NOMO-1 treated with DMSO at 0.1 percent for 48 hours (cell line): Measurements from ENCODE around the gene GAS7.

ENCODE experiments used
- DNase-seq: peaks from one replicate; lab custom pipeline; 2025; ENCODE audit not compliant: unreplicated experiment; lab: John Stamatoyannopoulos, UW

Gene GAS7

DNA sequence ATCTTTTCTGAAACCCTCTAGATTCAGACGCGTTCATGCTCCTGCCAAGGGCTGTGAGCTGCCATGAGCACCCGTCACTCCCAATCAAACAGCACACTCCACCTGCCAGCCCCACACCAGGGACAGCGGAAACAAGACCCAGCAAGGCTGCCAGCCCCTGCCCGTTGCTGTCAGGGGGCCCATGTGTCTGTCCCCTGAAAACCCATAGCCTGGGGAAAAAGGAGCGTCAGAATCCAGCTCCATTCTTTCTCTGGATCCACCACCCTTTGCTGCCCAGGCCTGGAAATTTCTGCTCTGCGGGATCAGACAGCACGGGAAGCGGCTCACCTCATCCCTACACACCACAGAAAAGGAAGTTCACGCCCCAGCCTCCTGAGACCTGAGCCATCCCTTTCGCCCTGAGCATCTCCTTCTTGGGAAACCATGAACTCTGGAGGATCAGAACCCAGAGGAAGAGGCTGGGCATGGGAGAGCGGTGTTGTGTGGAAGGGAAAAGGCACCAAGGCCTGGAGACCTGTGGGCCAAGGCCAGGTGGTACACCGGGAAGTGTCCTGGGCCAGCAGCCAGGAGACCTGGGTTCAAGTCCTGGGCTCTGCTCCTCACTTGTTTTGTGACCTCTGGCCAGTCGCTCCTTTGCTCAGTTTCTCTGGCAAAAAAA, 241.8 kb downstream of the GAS7 start:
- no peak for DNase-seq

DNA sequence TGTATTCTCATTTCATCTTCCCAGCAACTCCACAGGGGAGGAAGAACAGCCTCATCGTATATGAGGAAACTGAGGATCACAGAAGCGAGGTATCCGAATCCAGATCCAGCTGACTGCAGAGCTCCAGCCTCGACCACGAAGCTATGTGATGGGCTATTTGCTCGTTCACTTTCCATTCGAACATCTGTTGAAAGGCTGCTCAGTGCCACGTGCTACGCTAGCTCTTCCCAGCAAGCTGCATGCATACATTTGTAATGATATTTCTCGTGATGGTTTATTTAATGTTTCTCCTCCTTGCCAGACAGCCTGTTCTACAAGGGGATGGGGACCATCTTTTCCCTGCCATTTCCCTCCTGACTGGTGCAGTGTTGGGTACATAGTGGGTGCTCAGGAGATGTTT, 244.9 kb downstream of the GAS7 start:
- DNase-seq = no peak

- DNase-seq = no peak
These were observed 246.6 kb downstream of the GAS7 start for GRCh38 chr17:9951803-9952202.

- no peak for DNase-seq
These were observed 249.5 kb downstream of the GAS7 start for GRCh38 chr17:9948928-9949327.

DNA sequence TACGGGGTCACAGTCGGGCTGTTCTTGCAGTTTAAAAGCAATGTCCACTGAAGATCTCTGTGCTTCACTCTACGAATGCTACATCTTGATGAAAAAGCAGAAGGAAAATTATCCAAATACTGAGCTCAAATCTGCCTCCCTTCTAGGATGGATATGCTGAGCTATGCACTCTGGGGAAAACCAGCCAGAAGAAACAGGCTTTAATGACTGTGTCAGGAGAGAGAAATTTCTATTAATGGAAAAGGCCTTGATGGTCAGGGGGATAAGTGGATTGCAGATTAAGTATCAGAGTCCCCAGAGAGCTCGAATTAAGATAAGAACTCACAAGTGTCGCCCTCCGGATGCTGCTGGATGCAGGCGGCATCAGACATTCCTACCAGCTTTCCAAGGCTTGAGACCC, 253.7 kb downstream of the GAS7 start:
- DNase-seq = no peak

DNA sequence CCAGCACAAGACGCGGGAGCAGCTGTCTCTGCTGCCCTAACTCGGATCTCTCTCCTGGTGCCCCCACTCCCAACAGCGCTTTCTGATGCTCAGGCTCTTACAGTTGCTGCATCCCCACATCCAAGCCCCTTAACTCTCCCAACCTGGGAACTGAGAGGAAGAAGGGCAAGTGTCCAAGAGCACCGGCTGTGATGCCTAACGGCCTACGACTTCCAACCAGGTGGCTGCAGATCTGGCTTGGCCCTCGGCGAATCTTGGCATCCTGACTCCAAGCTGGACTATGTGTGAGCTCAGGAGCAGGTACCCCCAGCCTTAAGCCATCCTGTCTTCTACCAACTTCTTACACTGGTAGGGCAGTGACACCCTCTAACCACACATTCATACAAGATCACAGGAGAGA, 255.1 kb downstream of the GAS7 start:
- DNase-seq = no peak

DNA sequence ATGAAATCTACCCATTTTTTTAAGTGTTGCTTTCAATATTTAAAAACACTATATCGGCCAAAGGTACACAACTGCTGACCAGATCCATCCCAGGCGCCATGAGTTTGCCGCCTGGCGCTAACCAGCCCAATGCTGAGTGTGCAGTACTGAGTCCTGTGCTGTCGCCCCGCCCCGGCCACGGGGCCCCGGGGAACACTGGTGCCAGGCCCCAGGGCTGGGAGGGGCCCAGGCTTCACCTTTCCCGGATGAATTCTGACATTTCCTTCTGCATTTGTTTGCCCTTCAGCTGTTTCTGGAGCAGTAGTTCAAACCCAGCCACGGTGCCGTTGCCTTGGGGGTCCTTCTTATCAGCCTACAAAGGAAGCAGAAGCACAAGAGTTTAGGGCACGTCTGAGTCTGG, 255.5 kb downstream of the GAS7 start:
- DNase-seq = no peak

DNA sequence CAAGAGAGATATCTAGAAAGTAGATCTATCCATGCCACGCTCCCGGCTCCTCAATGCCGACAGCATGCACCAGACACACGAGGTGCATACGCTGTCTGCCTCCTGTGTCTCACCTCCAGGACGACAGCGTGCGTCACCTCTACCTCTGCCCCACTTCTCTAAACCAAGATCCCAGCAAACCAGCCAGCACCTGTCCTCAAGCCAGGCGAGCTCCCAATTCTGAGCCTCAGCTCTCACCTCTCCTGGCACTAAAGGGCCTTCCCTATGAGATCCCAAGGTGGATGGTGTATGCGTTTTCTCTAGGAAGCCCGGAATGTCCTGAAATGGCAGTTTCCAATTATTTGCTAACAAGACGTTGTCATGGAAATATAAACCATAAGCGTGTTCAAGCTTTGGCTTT, 257.1 kb downstream of the GAS7 start:
- no peak for DNase-seq

DNA sequence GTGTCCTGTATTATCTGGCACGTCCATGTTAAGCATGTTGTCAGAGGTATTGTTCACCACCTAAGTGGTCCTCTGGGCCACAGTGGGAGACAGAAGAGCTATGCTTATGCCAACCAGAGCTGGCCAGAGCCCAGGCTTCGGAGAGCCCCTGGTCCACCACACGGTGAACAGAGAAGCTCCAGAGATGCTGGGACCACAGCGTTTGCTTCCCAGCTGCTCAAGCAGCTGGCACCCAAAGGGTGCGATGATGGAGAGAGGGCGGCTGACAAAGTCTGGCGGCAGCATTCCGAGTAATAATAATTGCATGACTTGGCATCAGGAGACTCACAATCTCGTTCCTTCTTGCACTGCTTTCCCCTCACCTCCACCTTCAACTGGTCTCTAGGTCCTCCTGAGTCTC, 257.6 kb downstream of the GAS7 start:
- no peak for DNase-seq

DNA sequence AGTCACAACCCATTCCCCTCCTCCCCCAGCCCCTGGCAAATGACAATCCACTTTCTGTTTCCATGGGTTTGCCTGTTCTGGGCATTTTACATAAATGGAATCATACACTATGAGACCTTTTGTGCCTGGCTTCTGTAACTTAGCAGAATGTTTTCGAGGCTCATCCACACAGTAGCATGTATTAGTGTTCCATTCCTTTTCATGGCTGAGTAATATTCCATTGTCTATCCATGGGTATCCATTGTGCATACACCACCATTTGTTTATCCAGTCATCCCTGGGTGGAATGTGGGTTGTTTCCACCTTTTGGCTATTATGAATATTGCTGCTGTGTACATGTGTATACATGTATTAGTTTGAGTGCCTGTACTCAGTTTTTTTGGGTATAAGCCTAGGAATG, 259.6 kb downstream of the GAS7 start:
- no peak for DNase-seq

- DNase-seq = no peak
These were observed 260.5 kb downstream of the GAS7 start for GRCh38 chr17:9937901-9938300.

- DNase-seq = no peak
These were observed 261.1 kb downstream of the GAS7 start for GRCh38 chr17:9937241-9937761.

- DNase-seq = no peak
These were observed 262.3 kb downstream of the GAS7 start for GRCh38 chr17:9936095-9936494.

GRCh38 chr17:9935408-9935807, 263.0 kb downstream of the GAS7 start:
- DNase-seq = no peak

DNA sequence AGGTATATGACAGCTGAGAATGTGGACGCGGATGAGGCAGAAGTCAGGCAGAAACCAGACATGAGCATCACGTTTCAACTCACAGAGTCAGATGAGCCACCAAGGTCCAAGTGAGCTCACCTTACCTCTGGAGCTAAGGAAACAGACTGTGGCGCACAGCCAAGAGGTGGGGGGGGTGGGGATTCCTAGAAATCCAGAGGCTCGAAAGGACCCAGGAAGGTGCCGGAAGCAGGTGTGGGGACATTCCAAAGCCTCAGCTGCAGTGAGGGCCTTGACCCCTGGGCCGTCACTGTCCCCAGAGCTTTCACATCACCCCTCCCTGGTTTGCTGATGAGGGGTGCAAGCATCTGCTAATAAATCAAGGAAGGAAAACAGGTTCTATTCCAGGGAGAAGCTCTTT, 264.1 kb downstream of the GAS7 start:
- no peak for DNase-seq

DNA sequence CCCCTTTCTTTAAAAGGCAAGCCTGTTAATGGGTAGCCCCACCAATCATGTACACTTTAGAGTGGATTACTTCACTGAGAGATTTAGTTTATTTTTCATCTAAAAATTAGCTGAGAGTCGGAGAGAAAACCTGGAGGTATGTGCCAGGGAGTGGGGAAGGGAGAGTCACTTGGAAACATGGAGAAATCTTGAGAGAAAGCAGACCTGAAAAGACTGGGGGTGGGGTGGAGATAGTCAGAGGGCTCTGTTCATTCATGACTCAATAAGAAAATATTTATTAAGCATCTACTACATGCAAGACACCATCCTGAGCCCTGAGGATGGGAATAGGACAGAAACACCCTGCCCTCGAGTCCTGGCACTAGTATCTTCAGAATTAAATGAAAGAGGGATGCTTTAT, 265.9 kb downstream of the GAS7 start:
- DNase-seq = no peak

DNA sequence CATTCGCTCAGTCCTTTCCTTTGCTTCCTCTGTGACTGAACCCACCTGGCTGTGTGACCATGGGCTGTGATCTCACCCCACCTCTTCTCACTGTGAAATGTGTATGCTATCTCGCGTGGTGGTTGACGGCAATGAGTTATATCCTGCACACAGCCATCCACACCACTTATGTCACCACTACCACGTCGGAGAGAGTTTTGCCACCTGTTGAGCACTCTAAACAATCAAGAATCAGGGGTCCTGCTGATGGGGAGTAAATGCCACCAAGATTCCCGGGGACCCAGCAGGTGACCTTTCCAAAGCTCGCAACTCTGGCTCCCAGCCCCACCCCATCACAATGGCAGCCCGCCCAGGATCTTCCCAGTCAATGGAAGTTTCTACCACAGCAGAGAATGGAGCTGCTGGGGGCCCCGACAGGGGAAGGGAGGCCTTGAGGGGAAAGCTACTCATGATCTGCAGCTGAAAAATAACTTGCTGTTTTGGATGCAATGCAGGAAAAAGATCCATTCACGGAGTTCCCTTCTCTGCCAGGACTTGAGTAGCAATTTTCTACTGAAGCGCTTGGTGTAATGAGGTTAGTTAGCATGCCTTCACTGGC, 267.2 kb downstream of the GAS7 start:
- no peak for DNase-seq

DNA sequence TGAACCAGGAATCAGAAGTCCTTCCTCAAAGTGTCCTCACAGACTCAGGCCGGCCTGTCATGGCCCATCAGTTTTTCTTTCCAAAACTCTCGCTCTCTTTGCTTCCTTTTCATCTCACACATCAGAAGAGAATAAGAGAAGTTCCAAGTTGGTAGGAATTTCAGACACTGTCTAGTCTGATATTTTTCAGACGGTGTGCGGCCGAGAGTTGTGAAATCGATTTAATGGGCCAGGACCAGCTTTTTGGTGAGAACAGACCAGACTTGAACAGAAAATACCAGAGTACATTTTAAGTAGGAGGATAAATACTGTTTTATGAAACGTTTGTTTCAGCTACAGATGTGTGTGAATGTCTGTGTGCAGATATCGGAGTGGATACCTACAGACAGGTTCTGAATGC, 268.5 kb downstream of the GAS7 start:
- DNase-seq = no peak

DNA sequence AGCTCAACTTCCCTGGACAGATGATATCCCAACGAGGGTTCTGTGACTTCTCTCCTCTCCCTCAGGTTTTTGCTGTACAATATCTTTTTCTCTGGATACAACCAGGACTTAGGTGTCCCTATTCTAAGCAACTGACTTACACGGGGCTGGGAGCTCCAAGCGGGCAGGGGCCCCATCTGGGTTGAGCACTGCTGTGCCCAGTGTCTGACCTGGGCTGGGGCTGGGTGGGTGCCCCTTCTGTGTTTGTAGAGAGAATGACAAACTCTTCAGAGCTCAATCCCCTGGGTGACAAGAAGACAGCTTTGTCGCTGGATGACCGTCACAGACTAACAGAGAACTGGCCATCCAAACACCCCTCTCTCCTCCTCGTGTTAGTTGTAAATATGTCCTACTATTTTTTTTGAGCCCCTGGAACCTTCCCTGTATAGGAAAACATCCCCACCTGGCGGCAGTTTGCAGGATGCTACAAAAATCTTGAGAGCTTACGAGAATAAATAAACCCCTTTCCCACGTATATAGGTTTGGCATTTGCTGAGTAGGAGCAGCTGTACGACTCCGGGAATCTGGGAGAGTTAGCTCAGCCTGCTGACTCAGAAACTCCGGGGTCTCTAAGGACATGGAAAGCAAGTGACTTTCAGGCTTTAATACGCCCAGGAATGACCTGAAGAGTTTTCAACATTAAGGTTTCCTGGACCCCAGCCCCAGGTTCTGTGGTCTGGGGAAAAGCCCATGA, 269.6 kb downstream of the GAS7 start:
- no peak for DNase-seq

- DNase-seq = no peak
These were observed 272.1 kb downstream of the GAS7 start for GRCh38 chr17:9926150-9926804.

DNA sequence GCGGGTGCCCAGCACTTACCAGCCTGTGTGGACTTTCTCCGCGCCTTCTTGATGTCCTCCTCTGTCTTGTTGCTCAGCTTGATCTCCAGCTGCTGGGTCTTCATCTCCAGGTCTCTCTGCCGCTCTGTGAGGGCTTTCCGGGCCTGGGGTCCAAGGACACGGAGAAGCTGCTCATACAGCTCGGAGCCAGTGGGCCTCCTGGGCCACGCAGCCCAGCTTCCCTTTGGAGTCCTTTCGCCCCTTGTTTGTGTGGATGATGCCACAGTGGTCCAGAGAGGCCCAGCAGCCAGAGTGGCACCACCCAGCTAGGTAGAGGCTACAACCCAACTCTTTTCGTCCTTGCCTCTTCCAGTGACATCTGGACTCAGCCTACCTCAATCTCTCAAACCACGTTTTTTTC, 272.9 kb downstream of the GAS7 start:
- no peak for DNase-seq

DNA sequence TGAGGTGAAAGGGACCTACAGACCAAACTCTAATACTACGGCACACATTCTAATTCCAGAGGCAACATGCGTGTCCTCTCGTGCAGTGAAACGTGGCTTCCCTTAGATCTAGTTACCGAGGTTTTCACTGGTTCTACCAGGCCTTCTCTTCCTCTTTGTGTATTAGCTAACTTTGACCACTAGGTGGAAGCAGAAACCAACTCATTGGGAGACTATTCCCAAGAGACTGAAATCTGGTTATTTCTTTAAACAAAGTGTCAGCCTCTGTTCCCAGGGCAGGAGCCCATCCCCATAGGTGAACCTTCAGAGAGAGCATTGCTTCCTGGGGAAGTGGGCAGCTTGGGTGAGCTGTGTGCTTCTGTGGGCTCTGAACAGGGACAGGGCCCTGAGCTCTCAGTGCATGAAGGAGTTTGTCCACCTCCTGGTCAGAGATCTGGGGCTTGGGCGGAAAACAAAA, 273.6 kb downstream of the GAS7 start:
- DNase-seq = peak; percentile 64
